Keratinocyte (primary cell): ENCODE results near the gene TCFL5.

Experiments
- EZH2 ChIP-seq: IDR thresholded peaks from one replicate; pipeline ENCODE4 v1.6.1; 2012; ENCODE audit warnings: inconsistent platforms, mild to moderate bottlenecking, low read length, moderate library complexity
- TF ChIP-seq, protein P1 (sequence below), 3 experiments: IDR thresholded peaks in 1 of 3; conservative IDR thresholded peaks in 1 of 3; optimal IDR thresholded peaks in 1 of 3; 2 replicates in 2 of 3; 3 replicates in 1 of 3; pipeline versions ENCODE3 to v1.5.1; 2011; ENCODE audit warnings: low read length in 3 of 3, mild to moderate bottlenecking in 3 of 3, moderate library complexity in 2 of 3, control low read depth in 1 of 3, inconsistent platforms in 1 of 3; ENCODE audit not compliant: insufficient read depth in 2 of 3; ENCODE audit errors: extremely low read depth in 1 of 3

DNA sequence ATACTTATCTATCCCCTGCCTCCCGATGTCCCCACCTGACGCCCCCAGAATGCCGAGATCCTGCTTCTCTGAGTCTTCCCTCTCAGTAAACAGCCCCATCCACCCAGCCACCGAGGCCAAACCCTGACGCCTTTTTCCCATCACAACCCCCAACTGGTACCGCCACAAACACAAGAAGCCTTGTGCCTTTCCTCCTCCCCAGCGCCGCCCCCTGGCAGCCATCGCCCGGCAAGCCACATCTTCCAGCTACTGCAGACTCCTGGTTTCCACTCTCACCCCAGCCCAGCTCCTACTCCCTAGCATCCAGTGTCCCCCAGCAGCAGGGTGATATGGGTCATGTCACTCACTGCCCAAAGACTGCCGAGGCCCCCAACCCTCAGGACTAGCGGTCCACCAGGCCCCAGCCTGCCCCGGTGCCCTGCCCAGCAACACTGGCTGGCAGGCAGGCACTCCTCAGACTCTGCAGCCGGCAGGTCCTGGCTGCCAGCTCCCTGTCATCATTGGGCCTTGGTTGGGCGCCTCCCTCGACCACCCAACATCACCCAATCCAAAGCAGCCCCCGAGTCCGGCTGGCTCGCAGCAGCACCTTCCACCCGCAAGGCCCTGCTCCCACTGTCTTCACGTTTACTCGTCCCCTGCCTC lies 11.2 kb downstream of the TCFL5 start:
- TF ChIP-seq, protein P1, sequence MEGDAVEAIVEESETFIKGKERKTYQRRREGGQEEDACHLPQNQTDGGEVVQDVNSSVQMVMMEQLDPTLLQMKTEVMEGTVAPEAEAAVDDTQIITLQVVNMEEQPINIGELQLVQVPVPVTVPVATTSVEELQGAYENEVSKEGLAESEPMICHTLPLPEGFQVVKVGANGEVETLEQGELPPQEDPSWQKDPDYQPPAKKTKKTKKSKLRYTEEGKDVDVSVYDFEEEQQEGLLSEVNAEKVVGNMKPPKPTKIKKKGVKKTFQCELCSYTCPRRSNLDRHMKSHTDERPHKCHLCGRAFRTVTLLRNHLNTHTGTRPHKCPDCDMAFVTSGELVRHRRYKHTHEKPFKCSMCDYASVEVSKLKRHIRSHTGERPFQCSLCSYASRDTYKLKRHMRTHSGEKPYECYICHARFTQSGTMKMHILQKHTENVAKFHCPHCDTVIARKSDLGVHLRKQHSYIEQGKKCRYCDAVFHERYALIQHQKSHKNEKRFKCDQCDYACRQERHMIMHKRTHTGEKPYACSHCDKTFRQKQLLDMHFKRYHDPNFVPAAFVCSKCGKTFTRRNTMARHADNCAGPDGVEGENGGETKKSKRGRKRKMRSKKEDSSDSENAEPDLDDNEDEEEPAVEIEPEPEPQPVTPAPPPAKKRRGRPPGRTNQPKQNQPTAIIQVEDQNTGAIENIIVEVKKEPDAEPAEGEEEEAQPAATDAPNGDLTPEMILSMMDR (optimal IDR thresholded peaks at IDR 0.05 in 1 of 3, IDR thresholded peaks at IDR 0.05 in 1 of 3, conservative IDR thresholded peaks at IDR 0.05 in 1 of 3; ENCODE audit: extremely low read depth in 1 of 3, insufficient read depth in 2 of 3, low read length in 3 of 3): no peak
- no peak for TF ChIP-seq EZH2
